Mucosa of rectum (tissue), 2 donors: ENCODE data around the gene ZYX.
"Not testable (repeated sequence)": the region's sequence is repeated elsewhere in the genome, so short reads cannot be mapped to it uniquely, and the experiment has no call there.

Experiments used
- H3K27ac ChIP-seq, 2 donors: one replicate each; pipeline ENCODE4 v1.7.0; 2013; ENCODE audit warnings: inconsistent platforms in 2 of 2, low read depth in 2 of 2, low read length in 2 of 2
- H3K27me3 ChIP-seq, 2 donors: one replicate each; pipeline ENCODE4 v1.7.0; 2013; ENCODE audit warnings: low read length in 2 of 2; ENCODE audit not compliant: control insufficient read depth in 2 of 2, insufficient read depth in 2 of 2
- H3K36me3 ChIP-seq, 2 donors: one replicate each; pipeline ENCODE4 v1.7.0; 2013; ENCODE audit warnings: low read length in 2 of 2; ENCODE audit not compliant: control insufficient read depth in 2 of 2, insufficient read depth in 2 of 2
- H3K4me1 ChIP-seq, 2 donors: one replicate each; pipeline ENCODE4 v1.7.0; 2013; ENCODE audit warnings: low read length in 2 of 2, mild to moderate bottlenecking in 1 of 2; ENCODE audit not compliant: control insufficient read depth in 2 of 2, insufficient read depth in 2 of 2
- H3K4me3 ChIP-seq, 2 donors: one replicate each; pipeline ENCODE4 v1.7.0; 2013; ENCODE audit warnings: low read length in 2 of 2
- H3K9ac ChIP-seq, 2 donors: one replicate each; pipeline ENCODE4 v1.7.0; 2013; ENCODE audit warnings: low read length in 2 of 2, low read depth in 1 of 2, mild to moderate bottlenecking in 1 of 2
- H3K9me3 ChIP-seq, 2 donors: one replicate each; pipeline ENCODE4 v1.7.0; 2013; ENCODE audit warnings: low read length in 2 of 2; ENCODE audit not compliant: control insufficient read depth in 2 of 2
- donor health status: healthy.
- donor health status: Normal muscosa, but diverticular disease.

ZYX gene

GRCh38 chr7:143418681-143419458 is 37.7 kb downstream of the ZYX start:
- peaks cover 0 to 2% of the 10 kb centered on the region in 2 donors for H3K4me1 ChIP-seq
- H3K9me3 ChIP-seq: no peaks in the 10 kb centered on the region
- H3K36me3 ChIP-seq: no peaks in the 10 kb centered on the region
- no peak overlapping the region for H3K9ac ChIP-seq
- no peaks in the 10 kb centered on the region for H3K27me3 ChIP-seq
- no peak overlapping the region for H3K27ac ChIP-seq
- no peak overlapping the region for H3K4me3 ChIP-seq

- no peaks in the 10 kb centered on the region for H3K27me3 ChIP-seq
- H3K4me3 ChIP-seq: no peak overlapping the region
- no peaks in the 10 kb centered on the region for H3K9me3 ChIP-seq
- no peaks in the 10 kb centered on the region for H3K36me3 ChIP-seq
- H3K4me1 ChIP-seq: peaks cover 0 to 2% of the 10 kb centered on the region in 2 donors
- no peak overlapping the region for H3K27ac ChIP-seq
- no peak overlapping the region for H3K9ac ChIP-seq
Observed at GRCh38 chr7:143419880-143420279, 38.7 kb downstream of the ZYX start.

GRCh38 chr7:143420624-143421023 is 39.5 kb downstream of the ZYX start:
- H3K9me3 ChIP-seq, H3K4me3 ChIP-seq, H3K4me1 ChIP-seq, H3K9ac ChIP-seq, H3K36me3 ChIP-seq, H3K27ac ChIP-seq, H3K27me3 ChIP-seq: not testable (repeated sequence)

GRCh38 chr7:143422033-143422432 is 40.9 kb downstream of the ZYX start:
- Histone ChIP-seq H3K9me3 (no peaks in the 10 kb centered on the region), H3K4me1 (no peaks in the 10 kb centered on the region), H3K27me3 (no peaks in the 10 kb centered on the region), H3K27ac (no peak overlapping the region), H3K4me3 (no peak overlapping the region), H3K9ac (no peak overlapping the region), H3K36me3 (no peaks in the 10 kb centered on the region)

GRCh38 chr7:143424476-143424875 is 43.3 kb downstream of the ZYX start:
- H3K36me3 ChIP-seq, H3K4me1 ChIP-seq, H3K9me3 ChIP-seq, H3K27ac ChIP-seq, H3K27me3 ChIP-seq, H3K4me3 ChIP-seq, H3K9ac ChIP-seq: not testable (repeated sequence)

GRCh38 chr7:143426479-143427142 is 45.5 kb downstream of the ZYX start:
- H3K9ac ChIP-seq: no peak overlapping the region
- no peaks in the 10 kb centered on the region for H3K9me3 ChIP-seq
- H3K36me3 ChIP-seq: no peaks in the 10 kb centered on the region
- H3K4me3 ChIP-seq: no peak overlapping the region
- H3K4me1 ChIP-seq: no peaks in the 10 kb centered on the region
- H3K27ac ChIP-seq: no peak overlapping the region
- no peaks in the 10 kb centered on the region for H3K27me3 ChIP-seq

DNA sequence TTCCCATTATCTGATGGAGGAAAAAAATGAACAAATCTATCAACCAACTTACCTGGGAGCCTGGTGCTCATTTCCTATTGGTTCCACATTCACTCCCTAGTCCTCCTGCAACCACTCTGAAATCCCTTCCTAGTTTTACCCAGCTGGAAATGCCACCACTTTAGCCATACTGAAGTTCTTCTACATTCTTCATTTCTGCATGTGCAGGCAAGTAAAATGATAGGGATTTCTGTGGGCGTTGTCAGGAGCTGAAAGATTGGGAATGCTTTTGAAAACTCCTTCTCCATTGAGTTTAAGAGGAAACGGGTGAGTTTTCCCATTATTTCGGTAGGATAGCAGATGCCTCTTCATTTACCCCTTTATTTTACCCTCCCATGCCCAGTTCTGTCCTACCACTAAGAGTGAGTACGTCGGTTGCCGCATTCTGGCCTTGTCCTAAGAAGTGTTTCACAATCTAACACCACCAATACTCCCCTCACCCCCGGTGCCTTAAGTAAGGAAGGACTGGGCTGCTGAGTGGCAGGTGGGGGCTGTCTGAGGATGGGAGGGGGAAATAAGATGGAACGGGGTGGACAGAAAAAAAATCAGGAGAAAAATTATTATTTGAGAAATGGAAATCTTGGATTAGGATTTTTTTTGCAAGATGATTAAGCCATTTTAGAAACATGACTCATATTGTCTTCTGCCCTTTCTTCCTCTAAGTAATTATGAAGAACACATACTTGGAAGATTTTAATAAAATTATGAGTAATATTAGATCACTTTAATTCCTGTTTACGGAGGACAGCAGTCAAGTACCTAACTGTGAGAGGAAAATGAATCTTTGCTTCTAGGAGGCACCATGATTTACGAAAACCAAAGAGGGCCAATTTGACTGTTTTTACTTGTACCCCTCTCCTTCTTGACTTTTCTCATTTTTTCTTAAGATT is 48.9 kb downstream of the ZYX start:
- Histone ChIP-seq H3K9ac (no peak overlapping the region), H3K4me1 (no peaks in the 10 kb centered on the region), H3K27me3 (no peaks in the 10 kb centered on the region), H3K9me3 (no peaks in the 10 kb centered on the region), H3K4me3 (no peak overlapping the region), H3K27ac (no peak overlapping the region), H3K36me3 (no peaks in the 10 kb centered on the region)

GRCh38 chr7:143431109-143431508 is 50.0 kb downstream of the ZYX start:
- H3K4me1 ChIP-seq: no peaks in the 10 kb centered on the region
- no peak overlapping the region for H3K4me3 ChIP-seq
- no peaks in the 10 kb centered on the region for H3K27me3 ChIP-seq
- no peaks in the 10 kb centered on the region for H3K9me3 ChIP-seq
- H3K9ac ChIP-seq: no peak overlapping the region
- no peaks in the 10 kb centered on the region for H3K36me3 ChIP-seq
- no peak overlapping the region for H3K27ac ChIP-seq

DNA sequence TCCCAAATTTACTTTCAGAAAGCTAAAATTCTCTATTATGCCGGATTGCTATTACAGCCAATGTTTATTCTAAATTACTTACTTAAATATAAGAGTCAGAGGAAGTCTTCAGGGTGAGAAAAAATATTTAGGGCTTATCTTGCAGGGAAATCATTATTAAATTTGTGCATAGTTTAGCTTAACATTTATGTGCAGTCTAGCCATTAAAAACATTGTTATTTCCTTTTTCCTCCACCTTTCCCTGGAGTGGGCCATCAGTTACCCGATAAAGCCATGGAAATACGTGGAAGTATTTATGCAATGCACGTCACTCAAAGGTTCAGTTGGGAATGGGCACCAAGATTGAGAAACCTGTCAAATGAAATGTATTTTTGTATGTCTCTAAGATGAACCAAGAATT is 52.6 kb downstream of the ZYX start:
- no peak overlapping the region for H3K27ac ChIP-seq
- peaks cover 8 to 10% of the 10 kb centered on the region in 2 donors for H3K4me1 ChIP-seq
- H3K4me3 ChIP-seq: no peak overlapping the region
- no peaks in the 10 kb centered on the region for H3K27me3 ChIP-seq
- H3K9ac ChIP-seq: no peak overlapping the region
- no peaks in the 10 kb centered on the region for H3K36me3 ChIP-seq
- H3K9me3 ChIP-seq: no peaks in the 10 kb centered on the region

GRCh38 chr7:143434660-143435059 is 53.5 kb downstream of the ZYX start:
- Histone ChIP-seq H3K4me1 (peaks cover 8 to 10% of the 10 kb centered on the region in 2 donors), H3K36me3 (no peaks in the 10 kb centered on the region), H3K9me3 (no peaks in the 10 kb centered on the region), H3K27ac (no peak overlapping the region), H3K9ac (no peak overlapping the region), H3K4me3 (no peak overlapping the region), H3K27me3 (no peaks in the 10 kb centered on the region)
